Neural progenitor cell (in vitro differentiated cells): ENCODE data around the gene NEK10. TPM values are rescaled to one million over a fixed set of nuclear protein-coding genes. Genes with fewer than 3 reads are reported as not detected.

Source experiments
- DNase-seq: peaks from one replicate; pipeline ENCODE4 v3.0.0-alpha.2; 2016; ENCODE audit warnings: low spot score
- H2AFZ ChIP-seq: fragments of 200-600 bp; sonication (generic); replicated peaks from 2 replicates; pipeline ENCODE4 v1.6.1; 2016; ENCODE audit warnings: antibody characterized with exemption
- H3F3A ChIP-seq: fragments of 200-600 bp; sonication (generic); 2 replicates; pipeline ENCODE4 v1.6.1; 2016; ENCODE audit warnings: antibody characterized with exemption, low read depth
- H3K27ac ChIP-seq: fragments of 200-600 bp; sonication (generic); 2 replicates; pipeline ENCODE4 v1.5.1; 2016; ENCODE audit warnings: mild to moderate bottlenecking
- H3K27me3 ChIP-seq: fragments of 200-600 bp; sonication (generic); 2 replicates; pipeline ENCODE4 v1.6.1; 2016; ENCODE audit warnings: mild to moderate bottlenecking, moderate library complexity
- H3K36me3 ChIP-seq: fragments of 200-600 bp; sonication (generic); 2 replicates; pipeline ENCODE4 v1.5.1; 2016
- H3K4me1 ChIP-seq: fragments of 200-600 bp; sonication (generic); 2 replicates; pipeline ENCODE4 v1.6.1; 2016; ENCODE audit warnings: mixed run types
- H3K4me2 ChIP-seq: fragments of 200-600 bp; sonication (generic); 2 replicates; pipeline ENCODE4 v1.6.1; 2016
- H3K4me3 ChIP-seq: fragments of 200-600 bp; sonication (generic); 2 replicates; pipeline ENCODE4 v1.5.1; 2016
- H3K79me2 ChIP-seq: fragments of 200-600 bp; sonication (generic); 2 replicates; pipeline ENCODE4 v1.6.1; 2016; ENCODE audit warnings: low read depth
- H3K9ac ChIP-seq: fragments of 200-600 bp; sonication (generic); 2 replicates; pipeline ENCODE4 v1.6.1; 2016
- H3K9me3 ChIP-seq: fragments of 200-600 bp; sonication (generic); 2 replicates; pipeline ENCODE4 v1.5.1; 2016; ENCODE audit warnings: low read depth
- H4K20me1 ChIP-seq: fragments of 200-600 bp; sonication (generic); 2 replicates; pipeline ENCODE4 v1.6.1; 2016; ENCODE audit warnings: low read depth
- H3K27ac Mint-ChIP-seq: 3 replicates; pipeline ENCODE4 v1.8.0; 2021; ENCODE audit warnings: mixed read lengths
- H3K27me3 Mint-ChIP-seq: 2 replicates; pipeline ENCODE4 v1.8.0; 2022; ENCODE audit warnings: low read depth, mild to moderate bottlenecking, inconsistent platforms, moderate library complexity, mixed read lengths; ENCODE audit not compliant: insufficient read depth
- H3K36me3 Mint-ChIP-seq: 3 replicates; pipeline ENCODE4 v1.8.0; 2021; ENCODE audit warnings: mixed read lengths
- H3K4me1 Mint-ChIP-seq: 3 replicates; pipeline ENCODE4 v1.8.0; 2021; ENCODE audit warnings: mixed read lengths
- H3K4me3 Mint-ChIP-seq: 3 replicates; pipeline ENCODE4 v1.8.0; 2021; ENCODE audit warnings: mild to moderate bottlenecking, moderate library complexity, mixed read lengths
- H3K9me3 Mint-ChIP-seq: 3 replicates; pipeline ENCODE4 v1.8.0; 2020; ENCODE audit warnings: mixed read lengths
- EZH2 ChIP-seq: fragments of 200-600 bp; sonication (generic); IDR thresholded peaks from 2 replicates; pipeline ENCODE4 v1.6.1; 2017; ENCODE audit warnings: antibody characterized with exemption, mild to moderate bottlenecking, moderate library complexity
- EZH2phosphoT487 ChIP-seq: fragments of 200-600 bp; sonication (generic); IDR thresholded peaks from 2 replicates; pipeline ENCODE4 v1.6.1; 2017; ENCODE audit warnings: antibody characterized with exemption
- total RNA-seq: library from RNA; depleted of rRNA; stranded (reverse); fragments of >200 nt; gene quantifications from 2 replicates; pipeline ENCODE4 v1.2.3, GENCODE V29; 2015; ENCODE audit warnings: low replicate concordance
- TF ChIP-seq, protein P1 (sequence below): fragments of 200-600 bp; sonication (generic); IDR thresholded peaks from 2 replicates; pipeline ENCODE4 v1.5.1; 2017; ENCODE audit warnings: antibody characterized with exemption, mild to moderate bottlenecking

NEK10 gene
- total RNA-seq, 1 donor from 2014 or later, result 0.54 TPM

DNA sequence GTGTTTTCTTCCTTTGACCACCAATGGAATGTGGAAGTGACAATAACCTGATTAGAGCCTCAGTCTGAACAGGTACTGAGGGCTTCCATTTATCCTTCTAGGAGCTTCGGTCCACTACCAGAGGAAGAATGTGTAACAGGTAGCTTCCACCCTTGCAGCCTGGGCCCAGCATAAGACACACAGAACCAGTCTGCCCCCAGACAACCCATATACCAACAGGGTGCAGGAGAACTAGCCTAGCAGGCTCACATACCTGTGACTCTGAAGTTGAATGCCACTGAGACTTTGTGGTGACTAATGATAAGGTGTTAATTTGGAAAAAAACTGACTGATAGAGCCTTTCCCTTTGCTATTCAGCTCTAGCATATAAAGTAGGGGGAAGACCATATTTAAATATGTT lies 166.2 kb downstream of the NEK10 start:
- TF ChIP-seq EZH2 (no peak), EZH2phosphoT487 (no peak)
- TF ChIP-seq, protein P1, sequence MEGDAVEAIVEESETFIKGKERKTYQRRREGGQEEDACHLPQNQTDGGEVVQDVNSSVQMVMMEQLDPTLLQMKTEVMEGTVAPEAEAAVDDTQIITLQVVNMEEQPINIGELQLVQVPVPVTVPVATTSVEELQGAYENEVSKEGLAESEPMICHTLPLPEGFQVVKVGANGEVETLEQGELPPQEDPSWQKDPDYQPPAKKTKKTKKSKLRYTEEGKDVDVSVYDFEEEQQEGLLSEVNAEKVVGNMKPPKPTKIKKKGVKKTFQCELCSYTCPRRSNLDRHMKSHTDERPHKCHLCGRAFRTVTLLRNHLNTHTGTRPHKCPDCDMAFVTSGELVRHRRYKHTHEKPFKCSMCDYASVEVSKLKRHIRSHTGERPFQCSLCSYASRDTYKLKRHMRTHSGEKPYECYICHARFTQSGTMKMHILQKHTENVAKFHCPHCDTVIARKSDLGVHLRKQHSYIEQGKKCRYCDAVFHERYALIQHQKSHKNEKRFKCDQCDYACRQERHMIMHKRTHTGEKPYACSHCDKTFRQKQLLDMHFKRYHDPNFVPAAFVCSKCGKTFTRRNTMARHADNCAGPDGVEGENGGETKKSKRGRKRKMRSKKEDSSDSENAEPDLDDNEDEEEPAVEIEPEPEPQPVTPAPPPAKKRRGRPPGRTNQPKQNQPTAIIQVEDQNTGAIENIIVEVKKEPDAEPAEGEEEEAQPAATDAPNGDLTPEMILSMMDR, result no peak
- H3K27ac Mint-ChIP-seq, result no peak overlapping the region

DNA sequence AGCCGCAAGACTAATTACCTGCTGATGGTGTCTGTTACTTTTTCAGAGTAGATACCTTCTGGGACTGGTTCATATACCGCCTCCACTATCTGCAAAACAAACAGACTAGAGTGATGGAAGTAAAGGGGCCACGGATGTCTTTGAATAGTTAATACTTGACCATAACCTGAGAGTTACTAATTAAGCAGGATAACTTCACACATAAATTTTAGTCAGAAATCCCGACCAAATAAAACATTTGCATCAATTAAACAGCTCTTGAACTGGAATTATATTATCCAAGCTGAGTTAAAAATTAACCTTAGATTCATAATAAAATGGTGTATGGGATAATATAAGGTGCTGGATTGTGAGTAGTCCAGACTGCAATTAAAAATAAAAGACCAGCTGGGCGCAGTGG lies 167.7 kb downstream of the NEK10 start:
- Histone ChIP-seq H3F3A (no peaks in the 10 kb centered on the region), H3K9ac (no peak overlapping the region)

More for the DNA sequence above, 166.2 kb downstream of the NEK10 start:
- no peak overlapping the region for H3K27ac ChIP-seq
- no peak overlapping the region for H3K9ac ChIP-seq
- no peaks in the 10 kb centered on the region for H3K79me2 ChIP-seq
- no peaks in the 10 kb centered on the region for H3F3A ChIP-seq
- H3K4me2 ChIP-seq, result no peak overlapping the region
- Mint-ChIP-seq H3K9me3 (peaks cover 9% of the 10 kb centered on the region), H3K4me3 (no peak overlapping the region), H3K27me3 (no peaks in the 10 kb centered on the region), H3K4me1 (no peaks in the 10 kb centered on the region), H3K36me3 (peaks cover 1% of the 10 kb centered on the region)
- no peaks in the 10 kb centered on the region for H3K36me3 ChIP-seq
- H3K27me3 ChIP-seq, result no peaks in the 10 kb centered on the region
- DNase-seq, result no peak
- H3K4me3 ChIP-seq, result no peak overlapping the region
- H3K9me3 ChIP-seq, result no peaks in the 10 kb centered on the region
- no peaks in the 10 kb centered on the region for H4K20me1 ChIP-seq
- no peaks in the 10 kb centered on the region for H3K4me1 ChIP-seq
- H2AFZ ChIP-seq, result no peak overlapping the region

DNA sequence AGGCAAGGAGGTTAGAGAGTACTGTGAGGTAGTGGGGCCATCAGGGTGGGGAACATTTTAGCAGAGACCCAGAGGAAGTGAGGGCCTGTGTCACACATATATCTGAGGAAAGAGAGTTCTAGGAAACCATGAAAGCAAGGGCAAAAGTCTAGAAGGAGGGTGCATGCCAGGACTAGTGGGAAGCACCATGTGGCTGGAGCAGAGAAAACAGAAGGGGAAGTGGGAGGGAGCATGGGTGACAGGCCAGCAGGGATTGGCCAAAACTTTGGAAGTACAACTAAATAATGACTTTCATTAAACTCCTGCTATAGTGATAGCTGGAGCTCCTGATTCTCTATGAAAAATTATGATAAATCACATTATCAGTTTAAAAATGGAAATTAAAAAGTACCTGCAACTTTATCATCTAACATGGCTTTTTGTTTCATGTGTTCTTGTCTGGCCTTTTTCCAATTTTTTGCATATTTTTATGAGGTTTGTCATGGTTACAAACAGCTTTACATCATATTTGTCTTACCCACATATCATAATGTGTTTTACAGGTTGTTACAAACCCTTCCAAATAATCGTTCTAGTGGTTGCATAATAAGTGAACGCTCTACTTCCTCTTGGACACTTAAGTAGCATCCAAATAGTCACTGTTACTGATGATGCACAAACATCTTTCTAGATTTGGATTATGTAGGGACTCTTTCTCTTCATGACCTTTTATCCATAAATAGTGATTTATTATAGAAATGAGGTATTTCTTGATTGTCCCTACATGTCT lies 168.3 kb downstream of the NEK10 start:
- Histone ChIP-seq H3K4me1 (no peaks in the 10 kb centered on the region), H3K9ac (no peak overlapping the region), H3K27me3 (no peaks in the 10 kb centered on the region), H3K27ac (no peak overlapping the region), H3F3A (no peaks in the 10 kb centered on the region), H3K9me3 (no peaks in the 10 kb centered on the region), H3K4me2 (no peak overlapping the region), H3K4me3 (no peak overlapping the region), H3K36me3 (no peaks in the 10 kb centered on the region), H2AFZ (no peak overlapping the region), H3K79me2 (no peaks in the 10 kb centered on the region), H4K20me1 (no peaks in the 10 kb centered on the region)
- TF ChIP-seq, protein P1, result no peak
- TF ChIP-seq EZH2phosphoT487, result no peak
- no peak for TF ChIP-seq EZH2
- H3K27me3 Mint-ChIP-seq, result no peaks in the 10 kb centered on the region
- H3K4me1 Mint-ChIP-seq, result no peaks in the 10 kb centered on the region
- peaks cover 12% of the 10 kb centered on the region for H3K9me3 Mint-ChIP-seq
- peaks cover 3% of the 10 kb centered on the region for H3K36me3 Mint-ChIP-seq
- no peak overlapping the region for H3K27ac Mint-ChIP-seq
- no peak for DNase-seq
- no peak overlapping the region for H3K4me3 Mint-ChIP-seq

More for the DNA sequence above, 167.7 kb downstream of the NEK10 start:
- TF ChIP-seq EZH2 (no peak), EZH2phosphoT487 (no peak)
- TF ChIP-seq, protein P1, result no peak
- Histone ChIP-seq H3K4me3 (no peak overlapping the region), H4K20me1 (no peaks in the 10 kb centered on the region), H2AFZ (no peak overlapping the region), H3K9me3 (no peaks in the 10 kb centered on the region), H3K27ac (no peak overlapping the region), H3K36me3 (no peaks in the 10 kb centered on the region), H3K27me3 (no peaks in the 10 kb centered on the region), H3K79me2 (no peaks in the 10 kb centered on the region), H3K4me2 (no peak overlapping the region), H3K4me1 (no peaks in the 10 kb centered on the region)
- H3K27ac Mint-ChIP-seq, result no peak overlapping the region
- no peak overlapping the region for H3K4me3 Mint-ChIP-seq
- H3K4me1 Mint-ChIP-seq, result no peaks in the 10 kb centered on the region
- DNase-seq, result no peak
- H3K27me3 Mint-ChIP-seq, result no peaks in the 10 kb centered on the region
- peaks cover 3% of the 10 kb centered on the region for H3K36me3 Mint-ChIP-seq
- H3K9me3 Mint-ChIP-seq, result peaks cover 9% of the 10 kb centered on the region
